Skeletal muscle cell (primary cell): Measurements from ENCODE around the gene PPFIBP2.

ENCODE experiments used
- DNase-seq: peaks from one replicate; pipeline ENCODE4 v3.0.0-alpha.2; 2010; ENCODE audit warnings: low read depth
- H3K4me3 ChIP-seq: 2 replicates; pipeline ENCODE4 v1.5.1; 2011; ENCODE audit warnings: low read depth, mild to moderate bottlenecking, control low read depth, low read length, moderate library complexity

PPFIBP2 gene

DNA sequence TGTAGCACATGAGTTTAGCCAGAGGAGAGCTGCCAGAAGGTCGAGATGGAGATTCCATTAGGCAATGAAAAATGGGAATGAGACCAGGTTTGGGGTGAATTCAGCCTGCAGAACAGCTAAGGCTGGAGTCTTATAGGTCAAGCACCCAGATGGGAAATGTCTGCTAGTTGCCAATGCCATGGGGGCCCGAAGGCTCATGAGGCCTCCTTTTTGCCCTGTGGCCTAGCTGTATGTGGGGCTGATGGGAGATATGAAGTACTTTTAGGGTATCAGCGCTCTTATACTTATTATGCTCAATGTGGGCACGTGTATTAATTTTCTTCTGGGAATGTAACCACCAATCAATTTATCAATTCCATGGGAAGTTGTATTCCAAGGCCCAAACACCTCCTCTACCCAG, 8.7 kb downstream of the PPFIBP2 start:
- H3K4me3 ChIP-seq: no peak overlapping the region

DNA sequence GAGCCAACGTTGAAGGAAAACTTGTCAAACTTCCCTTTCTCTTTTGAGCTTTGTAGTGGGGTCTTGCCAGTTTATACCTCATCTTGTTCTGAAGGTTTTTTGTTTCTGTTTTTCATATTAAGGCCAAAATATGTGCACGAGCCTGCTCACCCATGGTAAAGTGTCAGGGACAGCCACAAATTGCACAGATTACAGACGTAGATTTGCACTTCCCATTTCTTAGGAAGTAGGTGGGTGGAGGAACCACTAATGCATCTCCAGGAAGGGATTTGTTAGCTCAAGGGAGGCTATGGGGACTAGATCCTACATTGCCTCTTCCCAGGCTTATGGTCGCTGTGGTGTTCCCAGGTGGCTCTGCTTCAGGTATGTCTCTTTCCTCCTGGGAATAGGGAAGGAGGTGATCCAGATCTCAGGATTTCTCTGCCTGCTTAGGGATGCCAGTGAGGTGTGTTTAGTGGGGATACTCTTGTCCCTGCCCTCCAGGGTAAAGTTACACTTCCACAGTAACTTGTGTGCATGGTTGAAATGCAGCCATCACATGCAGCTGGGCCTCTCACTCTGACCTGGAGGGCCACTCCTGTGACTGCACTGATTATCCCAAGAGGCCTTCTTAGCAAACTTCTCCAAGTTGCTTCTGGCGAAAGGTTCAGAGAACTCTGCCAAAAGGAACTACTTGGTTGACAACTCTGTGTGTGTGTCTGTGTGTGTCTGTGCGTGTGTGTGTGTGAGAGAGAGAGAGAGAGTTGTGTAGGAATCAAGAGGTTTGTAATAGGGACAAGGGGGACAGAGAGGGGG, 9.8 kb downstream of the PPFIBP2 start:
- DNase-seq: no peak

More for the DNA sequence above, 8.7 kb downstream of the PPFIBP2 start:
- no peak for DNase-seq

DNA sequence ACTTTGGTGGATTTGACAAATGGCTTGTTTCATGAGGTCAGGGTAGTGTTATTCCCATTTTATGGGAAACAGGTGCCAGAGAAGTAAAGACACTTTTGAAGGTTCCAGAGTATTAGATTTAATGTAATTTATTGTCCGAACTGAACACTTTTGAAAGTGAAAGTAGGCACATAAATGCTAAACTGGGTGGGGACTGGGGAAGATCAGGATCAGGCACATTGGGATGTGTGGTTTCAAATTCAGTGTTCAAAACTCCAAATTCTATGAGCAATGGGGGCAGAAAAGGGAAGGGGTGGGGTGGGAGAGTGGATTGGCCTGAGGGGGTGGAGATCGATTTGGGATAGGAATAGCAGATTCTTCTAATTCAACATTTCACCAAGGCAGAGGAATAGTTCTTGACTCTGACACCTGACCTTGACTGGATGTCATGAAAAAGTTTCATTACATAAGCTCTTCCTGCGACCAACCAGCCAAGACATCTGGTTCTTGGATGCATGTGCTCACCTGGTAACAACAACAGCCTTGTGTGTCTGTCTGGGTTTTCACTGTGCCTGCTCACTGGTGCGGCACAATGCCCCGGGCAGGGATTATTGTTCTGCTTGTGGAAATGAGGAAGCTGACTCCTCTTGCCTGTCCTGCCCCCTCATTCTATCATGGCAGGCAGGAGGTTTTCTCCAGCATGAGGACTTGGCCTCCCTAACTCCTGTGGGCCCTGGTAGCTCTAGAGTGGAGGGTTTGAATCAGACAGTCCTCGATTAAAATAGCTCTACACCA, 10.8 kb downstream of the PPFIBP2 start:
- no peak for DNase-seq
- H3K4me3 ChIP-seq: no peak overlapping the region

More for the DNA sequence above, 9.8 kb downstream of the PPFIBP2 start:
- H3K4me3 ChIP-seq: no peak overlapping the region

DNA sequence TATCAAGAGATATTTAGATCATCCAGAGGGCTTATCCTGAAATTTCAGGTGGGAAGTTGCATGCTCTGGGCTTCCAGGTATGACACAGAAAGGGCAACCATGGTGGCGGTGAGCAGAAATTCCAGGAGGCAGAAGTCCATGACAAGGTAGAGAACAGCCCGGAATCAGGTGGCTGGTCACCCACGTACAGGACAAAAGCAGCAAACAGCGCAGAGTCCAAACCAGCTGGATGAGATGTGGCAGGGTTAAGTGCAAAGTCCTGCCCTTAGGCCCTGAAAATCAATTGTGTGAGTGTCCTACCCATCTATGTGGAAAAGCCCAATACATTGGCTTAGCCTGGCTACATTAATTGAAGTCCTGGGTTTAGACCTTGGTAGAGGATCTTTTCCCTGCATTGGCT, 11.6 kb downstream of the PPFIBP2 start:
- H3K4me3 ChIP-seq: no peak overlapping the region
- DNase-seq: no peak

DNA sequence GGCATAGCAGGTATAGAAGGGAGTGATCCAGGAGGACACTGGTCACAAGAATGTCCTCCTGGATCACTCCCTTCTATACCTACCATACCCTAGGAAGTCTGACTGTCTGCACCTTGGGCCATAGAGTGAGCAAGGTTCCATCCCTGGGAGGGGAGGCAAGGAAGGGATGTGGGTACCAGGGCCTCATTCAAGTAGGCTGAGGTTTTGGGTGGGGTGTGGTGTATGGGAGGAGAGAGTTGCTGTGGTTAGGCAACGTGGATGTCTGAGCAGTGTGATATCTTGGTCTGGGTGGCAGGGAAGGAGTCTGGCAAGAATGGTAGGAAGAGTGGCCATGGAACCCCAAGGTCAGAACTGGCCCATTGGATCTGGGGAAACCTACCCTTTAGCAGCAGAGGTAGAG, 13.2 kb downstream of the PPFIBP2 start:
- DNase-seq: no peak
- no peak overlapping the region for H3K4me3 ChIP-seq

DNA sequence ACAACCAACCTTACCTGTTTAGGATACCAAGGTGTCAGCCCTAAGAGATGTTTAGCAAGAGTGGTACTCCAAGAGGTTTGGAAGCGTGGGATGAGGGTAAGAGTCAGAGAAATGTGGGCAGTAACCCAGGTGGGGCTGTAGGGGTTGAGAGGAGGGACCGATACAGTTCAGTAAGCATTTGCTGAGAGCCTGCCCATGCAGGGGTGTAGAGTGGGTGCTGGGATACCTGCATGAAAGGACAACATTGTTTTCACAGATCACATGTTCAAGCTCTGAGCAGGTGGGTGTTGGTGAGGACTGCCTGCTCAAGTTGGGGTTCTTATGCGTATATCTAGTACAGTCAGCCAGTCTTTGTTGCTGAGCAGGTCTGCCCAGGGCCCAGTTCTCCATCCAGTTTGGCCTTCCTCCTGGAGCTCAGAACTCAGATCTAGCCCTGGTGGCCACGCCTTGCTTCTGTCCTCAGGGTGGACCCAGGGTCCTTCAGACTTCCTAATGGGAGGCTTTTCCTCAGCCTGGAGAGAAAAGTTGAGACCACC, 14.8 kb downstream of the PPFIBP2 start:
- H3K4me3 ChIP-seq: no peak overlapping the region
- no peak for DNase-seq

DNA sequence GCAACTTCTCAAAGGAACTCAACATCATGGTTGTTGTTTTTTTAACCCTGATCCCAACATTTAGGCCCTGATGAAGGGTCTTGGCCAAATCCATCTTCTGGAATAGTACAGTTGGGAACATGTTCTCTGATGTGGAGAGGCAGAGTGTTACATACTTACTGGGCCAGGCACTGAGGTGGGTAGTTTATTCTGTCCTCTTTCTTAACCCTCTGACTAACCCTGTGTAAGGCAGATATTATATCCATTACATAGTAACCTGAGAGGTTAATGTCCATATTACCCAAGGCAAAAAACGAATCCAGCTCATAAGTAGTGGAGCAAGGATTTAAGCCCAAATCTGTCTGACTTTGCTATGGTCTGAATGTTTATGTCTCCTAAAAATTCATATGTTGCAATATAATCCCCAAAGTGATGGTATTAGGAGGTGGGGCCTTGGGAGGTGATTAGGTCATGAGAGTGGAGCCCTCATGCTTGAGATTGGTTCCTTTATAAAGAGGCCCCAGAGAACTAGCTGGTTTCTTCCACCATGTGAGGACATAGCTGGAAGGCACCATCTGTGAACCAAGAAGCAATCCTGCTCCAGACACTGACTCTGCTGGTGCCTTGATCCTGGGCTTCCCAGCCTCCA, 16.3 kb downstream of the PPFIBP2 start:
- H3K4me3 ChIP-seq: no peak overlapping the region
- no peak for DNase-seq

DNA sequence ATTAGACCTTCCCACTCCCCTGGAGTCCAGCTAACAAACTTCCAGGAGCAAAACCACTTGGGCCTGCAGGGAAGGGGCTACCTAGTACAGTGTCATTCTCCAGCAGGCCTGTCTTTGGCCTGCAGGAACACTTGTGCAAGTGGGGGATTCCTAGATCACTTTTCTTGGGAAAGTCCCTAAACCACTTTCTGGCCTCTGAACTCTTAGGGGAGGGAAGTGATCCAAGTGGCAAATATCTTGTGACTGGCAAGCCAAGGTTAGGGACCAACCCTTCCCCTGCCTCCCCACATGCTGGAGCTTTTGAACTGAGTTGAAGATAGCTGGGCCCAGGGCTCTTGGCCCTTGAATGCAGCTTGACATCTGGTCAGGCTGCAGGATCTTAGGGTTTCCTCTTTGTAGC, 17.2 kb downstream of the PPFIBP2 start:
- DNase-seq: no peak
- H3K4me3 ChIP-seq: no peak overlapping the region

DNA sequence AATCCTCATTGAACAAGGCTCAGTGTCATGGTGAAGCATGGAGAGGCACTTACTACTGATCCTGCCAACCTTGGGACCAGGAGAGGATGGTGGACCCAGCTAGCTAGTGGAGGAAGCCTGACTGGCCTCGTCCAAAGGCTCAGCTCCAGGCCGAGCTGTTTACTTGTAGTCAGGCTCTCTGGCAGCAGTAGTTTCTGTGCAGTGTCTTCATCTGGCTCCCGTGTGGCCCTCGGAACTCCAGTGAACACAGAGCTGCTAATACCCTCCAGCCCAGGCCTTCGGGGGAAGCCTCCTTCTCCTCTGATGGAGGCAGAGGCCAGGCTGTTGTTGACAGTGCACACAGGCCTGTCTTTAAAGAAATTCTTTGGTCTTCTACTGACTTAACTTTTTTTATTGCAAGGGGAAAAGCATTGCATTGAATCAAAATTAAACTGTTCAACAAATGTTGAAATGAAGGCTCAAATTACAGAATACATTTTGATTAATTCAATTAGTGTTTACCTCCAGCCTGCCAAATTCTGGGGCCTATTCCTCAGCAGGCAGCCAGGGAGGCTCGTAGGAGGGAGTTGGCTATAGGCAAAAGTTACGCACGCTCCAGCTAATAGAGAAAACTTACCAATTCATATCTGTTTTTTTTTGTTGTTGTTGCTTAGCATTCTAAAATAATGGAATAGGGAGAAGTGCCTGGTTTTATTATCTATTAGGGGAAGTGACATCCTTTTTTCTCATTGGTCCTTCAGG, 18.8 kb downstream of the PPFIBP2 start:
- DNase-seq: no peak
- H3K4me3 ChIP-seq: no peak overlapping the region

DNA sequence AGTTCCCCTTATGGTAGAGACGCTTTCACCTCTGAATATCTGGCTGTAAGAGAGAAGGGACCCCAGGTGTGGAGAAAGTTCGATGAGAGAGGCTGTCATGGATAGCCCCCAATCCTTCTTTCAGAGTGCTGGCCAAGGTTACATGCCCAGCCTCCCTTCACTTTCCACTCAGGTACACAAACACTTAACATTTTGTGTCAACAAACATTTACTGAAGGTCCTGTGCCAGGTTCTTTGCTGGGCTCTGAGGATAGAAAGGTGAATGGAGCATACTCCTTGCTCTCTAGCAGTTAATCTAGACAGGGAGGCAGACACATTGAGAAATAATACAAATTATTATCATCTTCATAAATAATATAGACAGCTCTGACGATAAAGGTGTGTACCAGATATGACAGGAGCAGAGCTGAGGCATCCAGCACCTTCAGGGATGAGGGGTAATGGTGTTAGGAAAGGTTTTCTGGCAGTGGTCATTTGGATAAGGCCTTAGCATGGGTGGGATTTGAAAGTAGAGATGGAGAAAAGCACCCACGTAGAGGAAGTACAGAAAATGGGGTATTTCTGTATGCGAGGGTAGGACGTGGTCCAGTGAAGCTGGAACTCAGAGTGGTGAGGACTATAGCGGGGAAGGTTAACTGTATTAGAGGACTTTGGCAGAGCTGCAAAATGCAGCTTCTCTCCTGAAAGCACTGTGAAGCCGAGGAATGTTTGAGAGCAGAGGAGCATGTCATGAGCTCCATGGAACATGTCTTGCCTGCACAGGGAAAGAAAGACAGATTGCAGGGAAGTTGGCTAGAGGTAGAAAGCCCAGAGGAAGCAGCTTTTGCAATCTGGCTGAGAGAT, 19.6 kb downstream of the PPFIBP2 start:
- DNase-seq: no peak
- no peak overlapping the region for H3K4me3 ChIP-seq

DNA sequence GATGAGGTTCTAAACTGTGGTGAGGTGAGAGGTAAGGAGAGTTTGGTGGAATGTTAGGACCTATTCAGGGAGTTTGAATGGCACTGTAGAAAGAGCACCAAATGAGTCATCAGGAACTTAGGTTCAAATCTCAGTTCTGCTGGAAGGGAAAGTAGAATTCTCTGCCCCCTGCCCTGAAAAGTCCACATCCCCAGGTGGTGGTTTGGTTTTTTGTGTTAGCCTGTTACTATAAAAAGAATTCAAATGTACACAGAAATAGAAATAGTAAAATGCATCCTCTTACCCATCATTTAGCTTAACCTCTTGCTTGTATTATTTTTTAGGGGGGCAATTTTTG, 20.2 kb downstream of the PPFIBP2 start:
- H3K4me3 ChIP-seq: no peak overlapping the region
- no peak for DNase-seq

DNA sequence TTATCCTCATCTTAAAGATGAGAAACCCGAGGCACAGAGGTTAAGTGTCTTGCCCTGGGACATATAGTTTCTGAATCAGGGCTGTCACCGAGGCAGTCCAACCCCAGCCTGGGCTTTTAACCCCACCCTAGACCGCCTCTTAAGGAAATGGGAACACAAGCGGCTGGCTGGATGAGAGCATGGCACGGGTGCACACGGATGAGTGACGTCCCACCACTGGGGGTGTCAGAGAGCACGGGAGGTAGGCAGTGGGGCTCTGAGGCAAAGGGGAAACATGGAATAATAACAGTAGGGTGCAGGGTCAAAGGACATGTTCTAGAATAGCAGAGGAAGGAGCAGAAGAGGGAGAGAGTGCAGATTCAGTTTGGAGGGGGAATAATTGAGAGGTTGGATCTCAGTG, 22.3 kb downstream of the PPFIBP2 start:
- no peak for DNase-seq
- no peak overlapping the region for H3K4me3 ChIP-seq

DNA sequence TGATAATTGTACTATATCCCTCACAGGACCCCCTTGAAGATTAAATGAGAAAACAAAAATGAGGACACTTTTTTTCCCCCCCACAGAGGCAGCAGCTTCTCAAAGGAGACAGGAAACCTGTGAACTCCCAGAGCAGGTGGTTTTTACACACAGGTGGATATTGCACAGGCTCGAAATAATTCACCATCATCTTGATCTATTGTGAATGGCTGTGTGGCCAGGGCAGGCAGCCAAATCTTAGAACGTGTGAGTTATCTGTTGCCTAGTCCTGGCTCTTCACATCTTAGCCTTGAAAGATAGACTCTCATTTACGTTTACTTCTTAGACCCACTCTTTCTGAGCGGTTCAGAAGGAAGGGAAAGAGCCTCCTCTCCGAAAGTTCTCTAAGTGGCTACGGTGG, 23.5 kb downstream of the PPFIBP2 start:
- no peak overlapping the region for H3K4me3 ChIP-seq
- DNase-seq: no peak

DNA sequence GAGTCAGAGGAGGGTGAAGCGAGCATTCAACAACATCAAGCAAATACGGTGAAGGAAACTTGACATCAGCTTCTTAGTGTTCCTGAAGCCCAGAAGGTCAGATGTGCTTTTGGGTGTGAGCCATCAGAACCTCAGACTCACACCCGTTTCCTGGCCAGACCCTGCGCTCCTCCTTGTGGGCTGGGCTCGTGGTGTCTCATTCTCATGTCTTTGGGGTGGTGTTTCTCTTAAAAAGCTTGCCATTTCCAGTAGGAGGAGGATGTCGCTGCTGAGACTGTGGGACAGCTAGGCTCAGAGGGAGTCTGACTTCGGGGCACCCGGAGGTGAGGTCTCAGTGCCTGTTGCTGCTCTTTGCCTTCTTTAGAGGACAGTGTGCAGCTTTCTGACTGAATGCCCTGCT, 24.2 kb downstream of the PPFIBP2 start:
- no peak for DNase-seq
- H3K4me3 ChIP-seq: no peak overlapping the region

DNA sequence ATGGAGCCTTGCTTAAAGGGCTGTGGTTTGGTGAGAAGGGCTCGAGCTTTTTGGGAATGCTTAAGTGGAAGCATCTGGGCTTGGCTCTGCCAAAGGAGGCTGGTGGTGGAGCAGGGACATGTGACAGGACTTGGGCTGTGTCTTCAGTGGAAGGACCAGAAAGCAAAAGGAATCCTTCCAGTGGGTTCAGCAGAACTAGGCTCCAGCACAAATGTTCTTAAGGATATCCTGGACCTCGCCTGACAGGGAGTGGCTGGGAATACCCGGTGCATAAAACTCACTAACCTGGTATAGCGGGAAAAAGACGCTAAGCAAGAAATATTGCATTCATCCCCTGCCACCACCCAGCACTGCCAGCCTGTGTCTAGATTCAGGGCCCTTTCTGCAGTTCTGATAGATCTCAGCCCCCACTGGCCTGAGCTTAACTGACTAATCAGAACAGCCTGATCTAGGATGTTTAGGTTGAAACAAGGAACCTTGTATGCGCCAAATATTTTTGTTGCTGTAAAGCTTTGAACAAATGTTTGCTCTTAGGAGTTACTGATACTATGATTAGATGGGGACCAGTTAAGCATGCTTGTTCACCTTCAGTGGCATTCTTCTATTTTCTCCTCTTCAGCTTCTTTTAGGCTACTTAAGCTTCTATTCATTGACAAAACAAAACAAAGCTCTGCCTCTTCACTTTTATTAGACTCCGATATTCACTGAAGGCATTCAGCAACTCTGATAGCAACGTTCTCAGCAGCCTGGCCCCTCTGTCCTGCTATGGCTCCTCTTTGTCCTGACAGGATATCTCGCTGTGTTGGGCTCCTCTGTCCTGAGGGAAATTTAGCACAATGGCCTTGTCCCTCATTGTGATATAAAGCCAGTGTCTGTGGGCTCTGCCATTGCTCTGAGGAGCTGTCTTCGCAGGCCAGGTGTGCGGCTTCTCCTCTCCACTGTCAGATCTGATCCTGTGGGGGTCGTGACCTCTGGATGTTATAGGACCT, 25.0 kb downstream of the PPFIBP2 start:
- DNase-seq: no peak
- no peak overlapping the region for H3K4me3 ChIP-seq

DNA sequence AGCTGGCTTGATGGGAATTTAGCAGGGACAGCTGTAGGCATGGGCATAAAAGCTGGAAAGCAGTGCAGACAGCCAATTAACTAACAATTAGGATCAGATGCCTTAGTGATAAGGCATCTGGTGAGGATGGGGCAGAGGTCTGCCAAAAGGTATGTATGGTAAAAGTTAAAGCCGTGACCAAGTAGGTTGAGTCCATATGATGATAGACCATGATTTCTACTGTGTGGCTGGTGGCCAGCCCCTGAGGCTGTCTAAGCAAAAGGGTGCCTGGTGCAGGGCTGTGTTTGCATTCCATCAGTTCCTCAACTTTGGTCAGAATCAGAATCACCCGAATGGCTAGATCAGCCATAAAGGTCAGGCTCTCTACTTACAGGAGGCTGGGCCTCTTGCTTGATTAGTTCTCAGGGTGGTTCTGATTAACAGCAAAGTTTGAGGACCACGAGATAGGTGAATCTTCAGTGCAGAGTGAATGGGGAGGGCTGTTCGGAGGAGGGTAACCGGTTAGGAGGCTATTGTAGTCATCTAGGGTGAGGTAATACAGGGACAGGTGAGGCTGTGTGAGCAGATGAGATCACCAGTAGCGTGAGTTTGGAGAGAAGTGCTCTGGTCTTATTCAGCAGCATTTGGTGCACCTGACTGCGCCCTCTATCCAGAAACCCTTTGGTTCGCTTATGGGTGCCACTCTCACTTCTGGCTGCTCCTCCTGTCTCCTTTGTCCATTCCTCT, 27.2 kb downstream of the PPFIBP2 start:
- H3K4me3 ChIP-seq: no peak overlapping the region
- DNase-seq: no peak

DNA sequence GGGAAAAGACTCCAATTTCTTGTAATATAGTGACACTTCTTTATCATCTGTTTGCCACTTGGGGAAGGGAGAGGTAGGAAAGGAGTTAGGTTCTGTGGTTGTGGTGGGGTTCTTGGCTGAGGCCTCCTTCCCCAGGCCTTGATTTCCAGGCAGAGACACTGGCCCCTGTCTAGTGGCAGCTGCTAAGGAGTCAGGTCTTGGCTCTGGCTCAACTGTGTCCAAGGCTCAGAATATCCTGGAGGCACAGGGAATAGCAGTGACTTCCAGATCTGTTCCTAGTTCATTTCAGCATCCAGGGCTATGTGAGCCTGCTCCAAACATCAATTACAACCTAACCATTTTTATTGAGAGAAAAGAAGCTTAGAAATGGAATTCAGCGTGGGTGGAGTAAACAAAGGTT, 29.5 kb downstream of the PPFIBP2 start:
- no peak overlapping the region for H3K4me3 ChIP-seq
- no peak for DNase-seq
